ENCODE results near the gene SLC39A7. TPM values are rescaled to one million over a fixed set of nuclear protein-coding genes. Genes with fewer than 3 reads are reported as not detected.

Gene SLC39A7
- total and polyA plus RNA-seq, 2 donors (not counting 3 experiments of a cell fraction or from before 2014, with no cell fraction given) = 99.8 to 129 TPM

DNA sequence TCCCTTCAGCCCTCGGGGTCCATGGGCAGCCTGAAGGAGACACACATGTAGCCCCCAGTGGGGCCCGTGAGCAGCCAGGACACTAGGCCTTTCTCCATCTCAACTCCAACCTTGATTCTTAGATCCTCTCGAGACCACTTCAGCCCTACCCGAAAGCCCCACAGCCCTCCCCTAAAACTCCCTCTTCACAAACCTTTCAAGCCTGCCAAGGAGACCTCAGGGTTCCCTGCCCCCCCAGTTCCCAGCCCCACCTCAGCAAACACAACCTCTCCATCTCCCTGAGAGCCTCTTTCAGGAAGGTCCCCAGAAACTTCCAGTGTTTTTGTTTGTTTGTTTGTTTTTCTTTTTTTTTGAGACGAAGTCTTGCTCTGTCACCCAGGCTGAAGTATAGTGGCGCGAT, 19.5 kb upstream of the SLC39A7 start:
- no TSS peak for BruUV-seq (replicated peaks)
- intact Hi-C loops (cut with micrococcal nuclease) = no loop called here
- Histone ChIP-seq H3K27me3 (ENCODE audit: control insufficient read depth in 2 of 2, insufficient read depth in 2 of 2, low read length in 2 of 2) (no peaks in the 10 kb centered on the region), H3K4me3 (replicated peaks in 1 of 3; ENCODE audit: insufficient read depth in 1 of 3, low read depth in 1 of 3, low read length in 3 of 3) (no peak overlapping the region), H3K9ac (replicated peaks; ENCODE audit: extremely low read depth, insufficient read depth, low read length) (no peak overlapping the region), H3K36me3 (ENCODE audit: control insufficient read depth in 2 of 2, extremely low read depth in 1 of 2, insufficient read depth in 2 of 2, low read length in 2 of 2) (no peaks in the 10 kb centered on the region), H2AFZ (ENCODE audit: low read depth, low read length) (no peak overlapping the region), H3K4me2 (ENCODE audit: insufficient read depth, low read length) (no peak overlapping the region), H3K27ac (ENCODE audit: insufficient read depth, low read depth, low read length) (no peak overlapping the region), H3K9me1 (replicated peaks; ENCODE audit: control insufficient read depth, extremely low read depth, insufficient read depth, low read length) (no peaks in the 10 kb centered on the region), H4K20me1 (replicated peaks; ENCODE audit: control insufficient read depth, extremely low read depth, insufficient read depth, low read length) (no peaks in the 10 kb centered on the region), H3K9me3 (replicated peaks; ENCODE audit: control insufficient read depth, insufficient read depth, low read length) (no peaks in the 10 kb centered on the region), H3K79me2 (ENCODE audit: control insufficient read depth, insufficient read depth, low read length) (no peaks in the 10 kb centered on the region), H3K4me1 (ENCODE audit: control insufficient read depth, extremely low read depth, insufficient read depth, low read length) (peaks cover 7% of the 10 kb centered on the region)
- DNase-seq (ENCODE audit: low read depth, low spot score) = no peak
- FAIRE-seq = no peak
- CTCF ChIA-PET = interaction anchor here (1.1 to 1.4 kb wide), 2 partner anchors 17 to 20 kb away, joined by 3 to 4 read pairs; no protein-coding TSS in a partner anchor
- dilution Hi-C loops (cut with MboI; ENCODE audit: extremely low pct_ligation_motif_present, low sequenced_read_pairs) = no loop called here
- POLR2A ChIA-PET = no interaction called here
- TF ChIP-seq FOS (IDR thresholded peaks at IDR 0.05; ENCODE audit: borderline replicate concordance, insufficient read depth, low read length) = no peak
- no peak for TF ChIP-seq EZH2 (IDR thresholded peaks at IDR 0.05; ENCODE audit: borderline replicate concordance, low read depth, low read length, severe bottlenecking)
- TF ChIP-seq, protein P1, sequence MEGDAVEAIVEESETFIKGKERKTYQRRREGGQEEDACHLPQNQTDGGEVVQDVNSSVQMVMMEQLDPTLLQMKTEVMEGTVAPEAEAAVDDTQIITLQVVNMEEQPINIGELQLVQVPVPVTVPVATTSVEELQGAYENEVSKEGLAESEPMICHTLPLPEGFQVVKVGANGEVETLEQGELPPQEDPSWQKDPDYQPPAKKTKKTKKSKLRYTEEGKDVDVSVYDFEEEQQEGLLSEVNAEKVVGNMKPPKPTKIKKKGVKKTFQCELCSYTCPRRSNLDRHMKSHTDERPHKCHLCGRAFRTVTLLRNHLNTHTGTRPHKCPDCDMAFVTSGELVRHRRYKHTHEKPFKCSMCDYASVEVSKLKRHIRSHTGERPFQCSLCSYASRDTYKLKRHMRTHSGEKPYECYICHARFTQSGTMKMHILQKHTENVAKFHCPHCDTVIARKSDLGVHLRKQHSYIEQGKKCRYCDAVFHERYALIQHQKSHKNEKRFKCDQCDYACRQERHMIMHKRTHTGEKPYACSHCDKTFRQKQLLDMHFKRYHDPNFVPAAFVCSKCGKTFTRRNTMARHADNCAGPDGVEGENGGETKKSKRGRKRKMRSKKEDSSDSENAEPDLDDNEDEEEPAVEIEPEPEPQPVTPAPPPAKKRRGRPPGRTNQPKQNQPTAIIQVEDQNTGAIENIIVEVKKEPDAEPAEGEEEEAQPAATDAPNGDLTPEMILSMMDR (IDR thresholded peaks at IDR 0.05; ENCODE audit: extremely low read depth in 1 of 2, insufficient read depth in 1 of 2, low read depth in 1 of 2, low read length in 2 of 2) = no peak
- no peak for TF ChIP-seq POLR2AphosphoS5 (IDR thresholded peaks at IDR 0.05; ENCODE audit: insufficient read depth, low read depth, low read length)
- TF ChIP-seq MYC (IDR thresholded peaks at IDR 0.05; ENCODE audit: low read depth, low read length) = no peak
- TF ChIP-seq GATA2 (IDR thresholded peaks at IDR 0.05; ENCODE audit: insufficient read depth, insufficient read length, low read depth, low read length) = no peak
- TF ChIP-seq JUN (IDR thresholded peaks at IDR 0.05; ENCODE audit: borderline replicate concordance, insufficient read depth, insufficient read length, low read depth) = no peak
- TF ChIP-seq, protein P2, sequence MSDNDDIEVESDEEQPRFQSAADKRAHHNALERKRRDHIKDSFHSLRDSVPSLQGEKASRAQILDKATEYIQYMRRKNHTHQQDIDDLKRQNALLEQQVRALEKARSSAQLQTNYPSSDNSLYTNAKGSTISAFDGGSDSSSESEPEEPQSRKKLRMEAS (IDR thresholded peaks at IDR 0.05; ENCODE audit: insufficient read depth, insufficient read length) = no peak
- no peak for TF ChIP-seq POLR2A (IDR thresholded peaks at IDR 0.05; ENCODE audit: low read depth, low read length)

All from endothelial cell of umbilical vein (primary cell).